H1 (cell line): ENCODE results near the gene CDH6. TPM values are rescaled to one million over a fixed set of nuclear protein-coding genes. Genes with fewer than 3 reads are reported as not detected.

ENCODE experiments used
- CTCF ChIA-PET: fragments of 300-600 bp; sonication (Branson Sonifier 250); formaldehyde crosslinking; loops from one replicate; lab custom pipeline; 2021; ENCODE audit not compliant: partially characterized antibody; lab: Charles Lee
- POLR2A ChIA-PET: fragments of 300-600 bp; sonication (Branson Sonifier 250); formaldehyde crosslinking; loops from one replicate; lab custom pipeline; 2021; ENCODE audit warnings: inconsistent platforms; ENCODE audit not compliant: partially characterized antibody; lab: Charles Lee
- DNase-seq, 2 experiments: peaks; one replicate each; pipeline versions ENCODE4 v3.0.0 to v3.0.0-alpha.2; 2010 to 2022; ENCODE audit warnings: low spot score in 2 of 2, low read depth in 1 of 2, mixed read lengths in 1 of 2
- FAIRE-seq: peaks from 2 replicates; lab custom pipeline; 2011; peaks lifted over from hg19 to GRCh38; lab: Jason Lieb, UNC
- H2AFZ ChIP-seq: 2 replicates; pipeline ENCODE4 v1.8.1; 2012; ENCODE audit warnings: low read length, inconsistent platforms
- H2AK5ac ChIP-seq: 2 replicates; pipeline ENCODE4 v1.6.1; 2013; ENCODE audit warnings: low read depth, low read length
- H2BK120ac ChIP-seq: replicated peaks from 2 replicates; pipeline ENCODE3; 2013; ENCODE audit warnings: low read depth, low read length, inconsistent platforms
- H2BK12ac ChIP-seq: 2 replicates; pipeline ENCODE4 v1.6.1; 2013; ENCODE audit warnings: low read depth, low read length
- H2BK15ac ChIP-seq: 2 replicates; pipeline ENCODE4 v1.6.1; 2013; ENCODE audit warnings: low read length
- H2BK20ac ChIP-seq: 2 replicates; pipeline ENCODE4 v1.6.1; 2013; ENCODE audit warnings: low read length
- H2BK5ac ChIP-seq: 2 replicates; pipeline ENCODE4 v1.6.1; 2013; ENCODE audit warnings: low read depth, low read length
- H3K14ac ChIP-seq: 2 replicates; pipeline ENCODE4 v1.6.1; 2013; ENCODE audit warnings: inconsistent platforms; ENCODE audit not compliant: insufficient read length
- H3K18ac ChIP-seq: 2 replicates; pipeline ENCODE4 v1.6.1; 2013; ENCODE audit warnings: low read length; ENCODE audit errors: extremely low read depth
- H3K23ac ChIP-seq: 2 replicates; pipeline ENCODE4 v1.6.1; 2013; ENCODE audit warnings: inconsistent platforms; ENCODE audit not compliant: insufficient read length
- H3K23me2 ChIP-seq: 2 replicates; pipeline ENCODE4 v1.6.1; 2013; ENCODE audit warnings: low read depth, low read length
- H3K27ac ChIP-seq: 2 replicates; pipeline ENCODE4 v1.6.1; 2011; ENCODE audit warnings: low read depth, low read length, inconsistent platforms
- H3K27me3 ChIP-seq, 4 experiments: replicated peaks in 1 of 4; 1 replicate in 1 of 4; 2 replicates in 3 of 4; pipeline versions ENCODE4 v1.6.1 to v1.8.1; 2011 to 2013; ENCODE audit warnings: low read length in 3 of 4, mild to moderate bottlenecking in 3 of 4, inconsistent platforms in 2 of 4, mixed read lengths in 2 of 4, moderate library complexity in 1 of 4; ENCODE audit not compliant: control insufficient read depth in 3 of 4, insufficient read depth in 3 of 4; ENCODE audit errors: extremely low read depth in 1 of 4
- H3K36me3 ChIP-seq, 4 experiments: 2 replicates each; pipeline versions ENCODE4 v1.6.1 to v1.8.1; 2011 to 2013; ENCODE audit warnings: mild to moderate bottlenecking in 4 of 4, low read length in 3 of 4, moderate library complexity in 2 of 4, control low read depth in 1 of 4, inconsistent platforms in 1 of 4; ENCODE audit not compliant: insufficient read depth in 4 of 4, control insufficient read depth in 2 of 4
- H3K4ac ChIP-seq: replicated peaks from 2 replicates; pipeline ENCODE3; 2013; ENCODE audit warnings: low read length, low read depth, mixed read lengths, inconsistent platforms; ENCODE audit not compliant: insufficient read length
- H3K4me1 ChIP-seq, 4 experiments: replicated peaks in 1 of 4; 1 replicate in 1 of 4; 2 replicates in 3 of 4; pipeline versions ENCODE4 v1.6.1 to v1.8.1; 2011 to 2013; ENCODE audit warnings: low read length in 3 of 4, inconsistent platforms in 2 of 4, mixed read lengths in 1 of 4; ENCODE audit not compliant: insufficient read depth in 4 of 4, control insufficient read depth in 3 of 4
- H3K4me2 ChIP-seq, 2 experiments: 2 replicates each; pipeline versions ENCODE4 v1.6.1 to v1.8.1; 2011 to 2013; ENCODE audit warnings: low read depth in 2 of 2, low read length in 2 of 2, control low read depth in 1 of 2, inconsistent platforms in 1 of 2, mild to moderate bottlenecking in 1 of 2; ENCODE audit not compliant: insufficient read depth in 1 of 2
- H3K4me3 ChIP-seq, 4 experiments: fragments of 200-600, 300-600 bp in 1 of 4; sonication (generic), shearing (Covaris generic), sonication (Bioruptor Twin) in 1 of 4; 2 replicates each; pipeline versions ENCODE4 v1.5.1 to v1.8.1; 2011 to 2016; ENCODE audit warnings: low read length in 4 of 4, low read depth in 3 of 4, control low read depth in 2 of 4, inconsistent platforms in 2 of 4, mild to moderate bottlenecking in 2 of 4, mixed read lengths in 1 of 4, moderate library complexity in 1 of 4; ENCODE audit not compliant: insufficient read depth in 2 of 4; ENCODE audit errors: extremely low read depth in 1 of 4
- H3K56ac ChIP-seq: replicated peaks from 2 replicates; pipeline ENCODE3; 2013; ENCODE audit warnings: low read depth, mild to moderate bottlenecking, mixed read lengths, low read length, inconsistent platforms; ENCODE audit not compliant: insufficient read length
- H3K79me1 ChIP-seq: 2 replicates; pipeline ENCODE4 v1.6.1; 2013; ENCODE audit warnings: low read depth, low read length, control low read depth
- H3K79me2 ChIP-seq, 2 experiments: 2 replicates each; pipeline versions ENCODE4 v1.6.1 to v1.8.1; 2012 to 2013; ENCODE audit warnings: low read length in 2 of 2, mild to moderate bottlenecking in 2 of 2, inconsistent platforms in 1 of 2; ENCODE audit not compliant: insufficient read depth in 2 of 2, control insufficient read depth in 1 of 2
- H3K9ac ChIP-seq, 4 experiments: replicated peaks in 1 of 4; 1 replicate in 1 of 4; 2 replicates in 3 of 4; pipeline versions ENCODE4 v1.6.1 to v1.8.1; 2011 to 2013; ENCODE audit warnings: low read depth in 3 of 4, low read length in 3 of 4, control low read depth in 2 of 4, mild to moderate bottlenecking in 2 of 4, moderate library complexity in 2 of 4, inconsistent platforms in 1 of 4; ENCODE audit errors: extremely low read depth in 1 of 4
- H3K9me3 ChIP-seq, 2 experiments: 2 replicates each; pipeline versions ENCODE4 v1.6.1 to v1.8.1; 2012 to 2013; ENCODE audit warnings: mild to moderate bottlenecking in 2 of 2, moderate library complexity in 2 of 2, control low read depth in 1 of 2, inconsistent platforms in 1 of 2, low read depth in 1 of 2, low read length in 1 of 2, mixed read lengths in 1 of 2; ENCODE audit not compliant: insufficient read depth in 2 of 2
- H4K20me1 ChIP-seq, 2 experiments: replicated peaks in 1 of 2; 2 replicates each; pipeline versions ENCODE3 to v1.8.1; 2011 to 2013; ENCODE audit warnings: inconsistent platforms in 2 of 2, low read length in 2 of 2, mild to moderate bottlenecking in 1 of 2; ENCODE audit not compliant: insufficient read depth in 2 of 2, control insufficient read depth in 1 of 2
- H4K5ac ChIP-seq: 2 replicates; pipeline ENCODE4 v1.6.1; 2013; ENCODE audit warnings: low read length, low read depth, mixed read lengths, inconsistent platforms; ENCODE audit not compliant: insufficient read length
- H4K8ac ChIP-seq: 2 replicates; pipeline ENCODE4 v1.8.0; 2013; ENCODE audit warnings: mild to moderate bottlenecking, moderate library complexity, low read length, inconsistent platforms; ENCODE audit not compliant: insufficient read depth; ENCODE audit errors: extremely low read depth
- H4K91ac ChIP-seq: replicated peaks from 2 replicates; pipeline ENCODE3; 2013; ENCODE audit warnings: low read length, mixed read lengths, inconsistent platforms; ENCODE audit not compliant: insufficient read length
- CBX5 ChIP-seq: fragments of 300-800, 300-1000 bp; sonication (generic); IDR thresholded peaks from 2 replicates; pipeline ENCODE4 v1.7.1; 2016; ENCODE audit warnings: antibody characterized with exemption, low read length, low read depth
- CEBPB ChIP-seq: IDR thresholded peaks from 2 replicates; pipeline ENCODE4 v1.6.1; 2012; ENCODE audit warnings: low read depth, low read length
- CHD1 ChIP-seq: IDR thresholded peaks from 2 replicates; pipeline ENCODE4 v1.6.1; 2012; ENCODE audit warnings: low read depth, low read length, improper control_type of control experiment
- E2F6 ChIP-seq: IDR thresholded peaks from 2 replicates; pipeline ENCODE4 v1.6.1; 2012; ENCODE audit warnings: inconsistent platforms
- FOSL1 ChIP-seq: IDR thresholded peaks from 2 replicates; pipeline ENCODE4 v1.6.1; 2011; ENCODE audit warnings: mild to moderate bottlenecking, low read depth, low read length, moderate library complexity; ENCODE audit not compliant: insufficient read depth
- MAFK ChIP-seq: IDR thresholded peaks from 2 replicates; pipeline ENCODE4 v1.6.1; 2012; ENCODE audit warnings: low read depth, mild to moderate bottlenecking, improper control_type of control experiment, low read length
- NANOG ChIP-seq: IDR thresholded peaks from 2 replicates; pipeline ENCODE4 v1.6.1; 2011; ENCODE audit warnings: low read length, low read depth, mild to moderate bottlenecking, inconsistent platforms; ENCODE audit not compliant: insufficient read depth, poor library complexity, severe bottlenecking
- POU5F1 ChIP-seq: IDR thresholded peaks from 2 replicates; pipeline ENCODE4 v1.6.1; 2011; ENCODE audit warnings: low read depth, mild to moderate bottlenecking, low read length, moderate library complexity
- SP1 ChIP-seq: IDR thresholded peaks from 2 replicates; pipeline ENCODE4 v1.6.1; 2011; ENCODE audit warnings: low read depth, low read length
- SP2 ChIP-seq: IDR thresholded peaks from 2 replicates; pipeline ENCODE4 v1.6.1; 2012; ENCODE audit warnings: mild to moderate bottlenecking, low read length, inconsistent platforms
- TEAD4 ChIP-seq: IDR thresholded peaks from 2 replicates; pipeline ENCODE4 v1.6.1; 2012; ENCODE audit warnings: low read depth, low read length, inconsistent platforms, mixed read lengths
- ZNF274 ChIP-seq: IDR thresholded peaks from 2 replicates; pipeline ENCODE4 v1.7.0; 2012; ENCODE audit warnings: low read length, borderline replicate concordance; ENCODE audit errors: extremely low read depth
- WGBS, 2 experiments: shearing (Covaris generic) in 1 of 2; methylation state at CpG; one replicate each; pipeline versions ENCODE4 v1.1.6 to v1.1.7; 2013 to 2015; ENCODE audit warnings: low lambda C conversion rate in 2 of 2, mixed read lengths in 2 of 2, inconsistent platforms in 1 of 2, low coverage in 1 of 2, missing lambda C conversion rate in 1 of 2; ENCODE audit not compliant: insufficient replicate concordance in 2 of 2, insufficient coverage in 1 of 2, insufficient read length in 1 of 2; ENCODE audit errors: extremely low coverage in 1 of 2, missing lambda C conversion rate in 1 of 2; 5-methylcytosine and 5-hydroxymethylcytosine counted together
- polyA plus RNA-seq, 7 experiments: library from polyadenylated mRNA; depleted of rRNA in 3 of 7; stranded (reverse) in 5 of 7; unstranded in 2 of 7; fragments of >200 nt in 5 of 7; fragments of 200-250 nt in 2 of 7; gene quantifications; 1 replicate in 5 of 7; 2 replicates in 1 of 7; 4 replicates in 1 of 7; pipeline versions ENCODE4 v1.2.1 to v1.2.3, GENCODE V29; 2011 to 2013; ENCODE audit warnings: missing spikeins in 2 of 7, mixed read lengths in 2 of 7
- total RNA-seq: library from RNA; stranded (reverse); fragmentation: NEBNext Ultra II Directional; extraction: Animal tissue kit (Norgen Biotek cat#: 25700); gene quantifications from 2 replicates; pipeline ENCODE4 v1.2.1, GENCODE V29; 2021

CDH6 gene
- total and polyA plus RNA-seq, 2 of the 8 experiments (the other 6 are each of a cell fraction or from before 2014, with no cell fraction given): 1.4 to 1.9 TPM

GRCh38 chr5:31181376-31181987 lies 12.0 kb upstream of the CDH6 start:
- Histone ChIP-seq H2BK15ac (no peak overlapping the region), H2AK5ac (no peak overlapping the region), H3K27me3 (peaks cover 0 to 1% (median 0%) of the 10 kb centered on the region in 4 experiments; a peak in 2 of 7 replicates), H3K9ac (no peak overlapping the region), H3K4me2 (no peak overlapping the region), H4K91ac (no peak overlapping the region), H3K79me2 (no peaks in the 10 kb centered on the region), H3K4me1 (no peaks in the 10 kb centered on the region), H3K4ac (no peak overlapping the region), H3K56ac (no peak overlapping the region), H2BK5ac (no peak overlapping the region), H3K23me2 (no peaks in the 10 kb centered on the region), H2BK20ac (no peak overlapping the region), H3K79me1 (no peaks in the 10 kb centered on the region), H3K18ac (no peak overlapping the region), H2BK120ac (no peak overlapping the region), H2BK12ac (no peak overlapping the region), H4K5ac (no peak overlapping the region), H4K8ac (no peak overlapping the region), H4K20me1 (no peaks in the 10 kb centered on the region), H3K36me3 (no peaks in the 10 kb centered on the region), H3K14ac (no peak overlapping the region), H3K23ac (no peak overlapping the region), H3K9me3 (no peaks in the 10 kb centered on the region), H2AFZ (no peak overlapping the region), H3K4me3 (no peak overlapping the region), H3K27ac (no peak overlapping the region)
- FAIRE-seq (no peak), DNase-seq (no peak)
- TF ChIP-seq SP2: no peak
- no peak for TF ChIP-seq CBX5
- no peak for TF ChIP-seq E2F6
- TF ChIP-seq FOSL1: no peak
- no peak for TF ChIP-seq ZNF274
- no peak for TF ChIP-seq NANOG
- TF ChIP-seq SP1: no peak
- no peak for TF ChIP-seq POU5F1
- no peak for TF ChIP-seq CHD1
- no peak for TF ChIP-seq MAFK
- TF ChIP-seq CEBPB: no peak
- no peak for TF ChIP-seq TEAD4
- ChIA-PET POLR2A (no interaction called here), CTCF (interaction anchor here (0.7 to 2.6 kb wide), 4 partner anchors 14 to 705 kb away, joined by 3 to 8 read pairs (median 3); no protein-coding TSS in a partner anchor)
- 91% methylated on average over 8 of the region's 8 CpGs; no CpG with 5 or more reads in 1 of the 2 experiments for WGBS, 2 experiments
